Measurements from ENCODE around the gene MYO9B. TPM values are rescaled to one million over a fixed set of nuclear protein-coding genes. Genes with fewer than 3 reads are reported as not detected.

Gene MYO9B
- total and polyA plus RNA-seq, 9 of the 15 experiments (the other 6 are each of a cell fraction or from before 2014, with no cell fraction given) = 2.4 to 77.6 (median 23.0) TPM

DNA sequence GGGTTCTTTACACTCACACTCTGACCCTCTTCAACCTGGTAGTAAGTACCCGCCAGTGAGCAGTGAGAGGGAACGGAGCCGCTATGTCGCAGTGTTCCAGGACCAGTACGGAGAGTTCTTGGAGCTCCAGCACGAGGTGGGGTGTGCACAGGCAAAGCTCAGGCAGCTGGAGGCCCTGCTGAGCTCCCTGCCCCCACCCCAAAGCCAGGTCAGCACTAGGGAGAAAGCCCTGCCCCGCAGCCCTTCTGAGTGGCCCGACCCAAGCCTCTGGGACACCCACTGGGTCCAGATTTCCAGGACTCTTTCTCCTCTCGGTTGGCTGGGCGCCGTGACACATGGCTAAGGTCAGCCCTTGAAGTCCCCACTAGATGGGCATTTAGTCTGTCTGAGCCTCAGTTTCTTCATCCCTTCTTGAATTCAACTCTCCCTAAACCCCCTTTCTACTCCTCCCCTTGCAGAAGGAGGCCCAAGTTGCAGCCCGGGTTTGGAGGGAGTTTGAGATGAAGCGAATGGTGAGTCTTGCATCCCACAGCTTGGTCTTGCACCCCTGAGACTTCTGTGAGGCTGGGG, 152.3 kb downstream of the MYO9B start:
- Histone ChIP-seq H3K36me3 (ENCODE audit: control insufficient read depth, insufficient read depth, low read length) (peaks cover 43% of the 10 kb centered on the region; the same call in 2 of the 3 replicates), H4K20me1 (replicated peaks; ENCODE audit: control insufficient read depth, insufficient read depth, low read length) (0 out of 2 replicates have a peak, but pooled peaks cover 4% of the 10 kb centered on the region), H3K9me1 (ENCODE audit: control insufficient read depth, insufficient read depth, low read length) (no peaks in the 10 kb centered on the region), H3K4me1 (replicated peaks in 1 of 2; ENCODE audit: control insufficient read depth in 2 of 2, insufficient read depth in 2 of 2, low read length in 2 of 2) (peaks cover 6 to 41% of the 10 kb centered on the region in 2 experiments; a peak in 4 of 5 replicates), H3K79me2 (ENCODE audit: control insufficient read depth, insufficient read depth, low read length) (peaks cover 34% of the 10 kb centered on the region), H3K4me3 (peak overlapping the region; percentile 6; the same call in 1 of the 2 replicates), H3K27ac (ENCODE audit: extremely low read depth, low read depth, low read length) (peak overlapping the region; percentile 88), H3K4me2 (ENCODE audit: insufficient read depth, low read length) (peak overlapping the region; percentile 90), H3K9me3 (replicated peaks; ENCODE audit: control insufficient read depth, insufficient read depth, low read depth, low read length) (no peaks in the 10 kb centered on the region), H2AFZ (ENCODE audit: low read depth, low read length) (no peak overlapping the region), H3K27me3 (ENCODE audit: control insufficient read depth in 2 of 2, insufficient read depth in 2 of 2, low read length in 2 of 2) (no peaks in the 10 kb centered on the region), H3K9ac (ENCODE audit: insufficient read depth in 1 of 2, low read depth in 2 of 2, low read length in 2 of 2) (peak overlapping the region; percentile 72 to 91)
- in situ Hi-C loops (cut with MboI) (no loop called here), intact Hi-C loops (cut with micrococcal nuclease) (loop anchor here (1.0 to 5.0 kb wide), 2 partner anchors 7 to 39 kb away; partner anchors contain the start of gene BABAM1)
- 37% methylated on average over 13 of the region's 13 CpGs for WGBS (ENCODE audit: insufficient coverage, low coverage, missing lambda C conversion rate)
- BruUV-seq (replicated peaks) = TSS peak; percentile 69
- ATAC-seq = peak; percentile 13
- ChIA-PET POLR2A (interaction anchor here (0.5 to 11.9 kb wide), 8 partner anchors 9 to 60 kb away, joined by 3 to 129 read pairs (median 3); partner anchors contain the start of genes ANKLE1, BABAM1, USE1 and USHBP1), CTCF (ENCODE audit: low intra/inter-chr PET ratio) (no interaction called here)
- DNase-seq (ENCODE audit: extremely low read depth in 1 of 4, low spot score in 3 of 4) = peak in 2 of 4 experiments; percentile 44 to 70
- FAIRE-seq = peak; percentile 70
- TF ChIP-seq, protein P1, sequence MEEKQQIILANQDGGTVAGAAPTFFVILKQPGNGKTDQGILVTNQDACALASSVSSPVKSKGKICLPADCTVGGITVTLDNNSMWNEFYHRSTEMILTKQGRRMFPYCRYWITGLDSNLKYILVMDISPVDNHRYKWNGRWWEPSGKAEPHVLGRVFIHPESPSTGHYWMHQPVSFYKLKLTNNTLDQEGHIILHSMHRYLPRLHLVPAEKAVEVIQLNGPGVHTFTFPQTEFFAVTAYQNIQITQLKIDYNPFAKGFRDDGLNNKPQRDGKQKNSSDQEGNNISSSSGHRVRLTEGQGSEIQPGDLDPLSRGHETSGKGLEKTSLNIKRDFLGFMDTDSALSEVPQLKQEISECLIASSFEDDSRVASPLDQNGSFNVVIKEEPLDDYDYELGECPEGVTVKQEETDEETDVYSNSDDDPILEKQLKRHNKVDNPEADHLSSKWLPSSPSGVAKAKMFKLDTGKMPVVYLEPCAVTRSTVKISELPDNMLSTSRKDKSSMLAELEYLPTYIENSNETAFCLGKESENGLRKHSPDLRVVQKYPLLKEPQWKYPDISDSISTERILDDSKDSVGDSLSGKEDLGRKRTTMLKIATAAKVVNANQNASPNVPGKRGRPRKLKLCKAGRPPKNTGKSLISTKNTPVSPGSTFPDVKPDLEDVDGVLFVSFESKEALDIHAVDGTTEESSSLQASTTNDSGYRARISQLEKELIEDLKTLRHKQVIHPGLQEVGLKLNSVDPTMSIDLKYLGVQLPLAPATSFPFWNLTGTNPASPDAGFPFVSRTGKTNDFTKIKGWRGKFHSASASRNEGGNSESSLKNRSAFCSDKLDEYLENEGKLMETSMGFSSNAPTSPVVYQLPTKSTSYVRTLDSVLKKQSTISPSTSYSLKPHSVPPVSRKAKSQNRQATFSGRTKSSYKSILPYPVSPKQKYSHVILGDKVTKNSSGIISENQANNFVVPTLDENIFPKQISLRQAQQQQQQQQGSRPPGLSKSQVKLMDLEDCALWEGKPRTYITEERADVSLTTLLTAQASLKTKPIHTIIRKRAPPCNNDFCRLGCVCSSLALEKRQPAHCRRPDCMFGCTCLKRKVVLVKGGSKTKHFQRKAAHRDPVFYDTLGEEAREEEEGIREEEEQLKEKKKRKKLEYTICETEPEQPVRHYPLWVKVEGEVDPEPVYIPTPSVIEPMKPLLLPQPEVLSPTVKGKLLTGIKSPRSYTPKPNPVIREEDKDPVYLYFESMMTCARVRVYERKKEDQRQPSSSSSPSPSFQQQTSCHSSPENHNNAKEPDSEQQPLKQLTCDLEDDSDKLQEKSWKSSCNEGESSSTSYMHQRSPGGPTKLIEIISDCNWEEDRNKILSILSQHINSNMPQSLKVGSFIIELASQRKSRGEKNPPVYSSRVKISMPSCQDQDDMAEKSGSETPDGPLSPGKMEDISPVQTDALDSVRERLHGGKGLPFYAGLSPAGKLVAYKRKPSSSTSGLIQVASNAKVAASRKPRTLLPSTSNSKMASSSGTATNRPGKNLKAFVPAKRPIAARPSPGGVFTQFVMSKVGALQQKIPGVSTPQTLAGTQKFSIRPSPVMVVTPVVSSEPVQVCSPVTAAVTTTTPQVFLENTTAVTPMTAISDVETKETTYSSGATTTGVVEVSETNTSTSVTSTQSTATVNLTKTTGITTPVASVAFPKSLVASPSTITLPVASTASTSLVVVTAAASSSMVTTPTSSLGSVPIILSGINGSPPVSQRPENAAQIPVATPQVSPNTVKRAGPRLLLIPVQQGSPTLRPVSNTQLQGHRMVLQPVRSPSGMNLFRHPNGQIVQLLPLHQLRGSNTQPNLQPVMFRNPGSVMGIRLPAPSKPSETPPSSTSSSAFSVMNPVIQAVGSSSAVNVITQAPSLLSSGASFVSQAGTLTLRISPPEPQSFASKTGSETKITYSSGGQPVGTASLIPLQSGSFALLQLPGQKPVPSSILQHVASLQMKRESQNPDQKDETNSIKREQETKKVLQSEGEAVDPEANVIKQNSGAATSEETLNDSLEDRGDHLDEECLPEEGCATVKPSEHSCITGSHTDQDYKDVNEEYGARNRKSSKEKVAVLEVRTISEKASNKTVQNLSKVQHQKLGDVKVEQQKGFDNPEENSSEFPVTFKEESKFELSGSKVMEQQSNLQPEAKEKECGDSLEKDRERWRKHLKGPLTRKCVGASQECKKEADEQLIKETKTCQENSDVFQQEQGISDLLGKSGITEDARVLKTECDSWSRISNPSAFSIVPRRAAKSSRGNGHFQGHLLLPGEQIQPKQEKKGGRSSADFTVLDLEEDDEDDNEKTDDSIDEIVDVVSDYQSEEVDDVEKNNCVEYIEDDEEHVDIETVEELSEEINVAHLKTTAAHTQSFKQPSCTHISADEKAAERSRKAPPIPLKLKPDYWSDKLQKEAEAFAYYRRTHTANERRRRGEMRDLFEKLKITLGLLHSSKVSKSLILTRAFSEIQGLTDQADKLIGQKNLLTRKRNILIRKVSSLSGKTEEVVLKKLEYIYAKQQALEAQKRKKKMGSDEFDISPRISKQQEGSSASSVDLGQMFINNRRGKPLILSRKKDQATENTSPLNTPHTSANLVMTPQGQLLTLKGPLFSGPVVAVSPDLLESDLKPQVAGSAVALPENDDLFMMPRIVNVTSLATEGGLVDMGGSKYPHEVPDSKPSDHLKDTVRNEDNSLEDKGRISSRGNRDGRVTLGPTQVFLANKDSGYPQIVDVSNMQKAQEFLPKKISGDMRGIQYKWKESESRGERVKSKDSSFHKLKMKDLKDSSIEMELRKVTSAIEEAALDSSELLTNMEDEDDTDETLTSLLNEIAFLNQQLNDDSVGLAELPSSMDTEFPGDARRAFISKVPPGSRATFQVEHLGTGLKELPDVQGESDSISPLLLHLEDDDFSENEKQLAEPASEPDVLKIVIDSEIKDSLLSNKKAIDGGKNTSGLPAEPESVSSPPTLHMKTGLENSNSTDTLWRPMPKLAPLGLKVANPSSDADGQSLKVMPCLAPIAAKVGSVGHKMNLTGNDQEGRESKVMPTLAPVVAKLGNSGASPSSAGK (IDR thresholded peaks at IDR 0.05) = peak; percentile 27; the same call in 1 of the 2 replicates
- TF ChIP-seq POLR2G (IDR thresholded peaks at IDR 0.05; ENCODE audit: low read depth, low read length) = peak; percentile 44; the same call in 1 of the 2 replicates
- TF ChIP-seq, protein P2, sequence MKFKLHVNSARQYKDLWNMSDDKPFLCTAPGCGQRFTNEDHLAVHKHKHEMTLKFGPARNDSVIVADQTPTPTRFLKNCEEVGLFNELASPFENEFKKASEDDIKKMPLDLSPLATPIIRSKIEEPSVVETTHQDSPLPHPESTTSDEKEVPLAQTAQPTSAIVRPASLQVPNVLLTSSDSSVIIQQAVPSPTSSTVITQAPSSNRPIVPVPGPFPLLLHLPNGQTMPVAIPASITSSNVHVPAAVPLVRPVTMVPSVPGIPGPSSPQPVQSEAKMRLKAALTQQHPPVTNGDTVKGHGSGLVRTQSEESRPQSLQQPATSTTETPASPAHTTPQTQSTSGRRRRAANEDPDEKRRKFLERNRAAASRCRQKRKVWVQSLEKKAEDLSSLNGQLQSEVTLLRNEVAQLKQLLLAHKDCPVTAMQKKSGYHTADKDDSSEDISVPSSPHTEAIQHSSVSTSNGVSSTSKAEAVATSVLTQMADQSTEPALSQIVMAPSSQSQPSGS (CRISPR knock-in tag; IDR thresholded peaks at IDR 0.05) = no peak
- TF ChIP-seq RCOR1 (IDR thresholded peaks at IDR 0.05; ENCODE audit: borderline replicate concordance in 1 of 2, low read depth in 2 of 2, low read length in 2 of 2) = no peak
- TF ChIP-seq, protein P3, sequence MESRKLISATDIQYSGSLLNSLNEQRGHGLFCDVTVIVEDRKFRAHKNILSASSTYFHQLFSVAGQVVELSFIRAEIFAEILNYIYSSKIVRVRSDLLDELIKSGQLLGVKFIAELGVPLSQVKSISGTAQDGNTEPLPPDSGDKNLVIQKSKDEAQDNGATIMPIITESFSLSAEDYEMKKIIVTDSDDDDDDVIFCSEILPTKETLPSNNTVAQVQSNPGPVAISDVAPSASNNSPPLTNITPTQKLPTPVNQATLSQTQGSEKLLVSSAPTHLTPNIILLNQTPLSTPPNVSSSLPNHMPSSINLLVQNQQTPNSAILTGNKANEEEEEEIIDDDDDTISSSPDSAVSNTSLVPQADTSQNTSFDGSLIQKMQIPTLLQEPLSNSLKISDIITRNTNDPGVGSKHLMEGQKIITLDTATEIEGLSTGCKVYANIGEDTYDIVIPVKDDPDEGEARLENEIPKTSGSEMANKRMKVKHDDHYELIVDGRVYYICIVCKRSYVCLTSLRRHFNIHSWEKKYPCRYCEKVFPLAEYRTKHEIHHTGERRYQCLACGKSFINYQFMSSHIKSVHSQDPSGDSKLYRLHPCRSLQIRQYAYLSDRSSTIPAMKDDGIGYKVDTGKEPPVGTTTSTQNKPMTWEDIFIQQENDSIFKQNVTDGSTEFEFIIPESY (CRISPR knock-in tag; IDR thresholded peaks at IDR 0.05) = peak; percentile 38; the same call in 1 of the 2 replicates
